ENCODE data around the gene CCDC141.
"Not testable (repeated sequence)": the region's sequence is repeated elsewhere in the genome, so short reads cannot be mapped to it uniquely, and the experiment has no call there.

Gene CCDC141

DNA sequence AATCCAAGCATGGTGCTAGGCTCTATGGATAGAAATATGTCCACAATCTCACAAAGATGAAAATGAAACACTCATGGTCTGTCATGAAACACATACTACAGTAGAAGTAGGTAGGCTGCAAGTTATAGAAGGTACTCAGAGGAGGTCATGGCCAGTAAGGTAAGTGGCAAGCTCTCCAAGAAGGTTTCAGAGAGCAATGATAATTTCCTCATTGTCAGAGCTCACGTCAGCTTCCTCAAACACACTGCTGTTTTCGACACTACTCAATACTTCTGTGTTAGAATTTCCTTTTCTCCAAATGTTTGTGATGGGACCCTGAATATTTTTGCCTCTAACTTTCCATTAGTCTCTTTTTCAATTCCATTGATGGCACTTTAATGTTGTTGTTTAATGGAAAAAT lies 25.5 kb downstream of the CCDC141 start:
- H3K36me3 ChIP-seq (ENCODE audit: insufficient read depth, low read length): no peaks in the 10 kb centered on the region

DNA sequence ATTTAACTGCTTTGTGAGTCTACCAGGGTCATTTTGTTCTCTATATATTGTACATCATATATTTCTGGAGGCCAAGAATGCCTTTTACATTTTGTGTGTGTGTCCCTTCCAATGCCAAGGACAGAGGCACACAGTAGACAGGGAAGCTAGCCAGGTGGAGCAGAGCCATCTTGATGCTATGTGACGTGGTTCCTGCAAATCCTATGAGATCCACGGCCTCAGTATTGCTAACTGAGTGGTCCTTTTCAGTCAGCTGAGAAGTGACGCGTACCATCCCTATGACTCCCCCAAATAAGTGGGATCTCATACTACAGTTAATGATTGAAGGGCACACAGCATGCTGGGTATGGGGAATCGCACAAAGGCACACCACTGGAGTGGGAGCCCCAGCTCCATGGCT lies 27.3 kb downstream of the CCDC141 start:
- H3K4me3 ChIP-seq (ENCODE audit: low read length): no peak overlapping the region
- no peaks in the 10 kb centered on the region for H3K9me3 ChIP-seq (ENCODE audit: low read length)
- H2AFZ ChIP-seq (ENCODE audit: low read depth, low read length): no peak overlapping the region
- H3K27me3 ChIP-seq (ENCODE audit: insufficient read depth, low read length): no peaks in the 10 kb centered on the region
- no peaks in the 10 kb centered on the region for H3K36me3 ChIP-seq (ENCODE audit: insufficient read depth, low read length)
- no peaks in the 10 kb centered on the region for H3K4me1 ChIP-seq (ENCODE audit: insufficient read depth, low read length)

More for the DNA sequence above, 25.5 kb downstream of the CCDC141 start:
- Histone ChIP-seq H2AFZ (ENCODE audit: low read depth, low read length) (no peak overlapping the region), H3K4me1 (ENCODE audit: insufficient read depth, low read length) (no peaks in the 10 kb centered on the region), H3K9me3 (ENCODE audit: low read length) (no peaks in the 10 kb centered on the region), H3K27me3 (ENCODE audit: insufficient read depth, low read length) (no peaks in the 10 kb centered on the region), H3K4me3 (ENCODE audit: low read length) (no peak overlapping the region)

DNA sequence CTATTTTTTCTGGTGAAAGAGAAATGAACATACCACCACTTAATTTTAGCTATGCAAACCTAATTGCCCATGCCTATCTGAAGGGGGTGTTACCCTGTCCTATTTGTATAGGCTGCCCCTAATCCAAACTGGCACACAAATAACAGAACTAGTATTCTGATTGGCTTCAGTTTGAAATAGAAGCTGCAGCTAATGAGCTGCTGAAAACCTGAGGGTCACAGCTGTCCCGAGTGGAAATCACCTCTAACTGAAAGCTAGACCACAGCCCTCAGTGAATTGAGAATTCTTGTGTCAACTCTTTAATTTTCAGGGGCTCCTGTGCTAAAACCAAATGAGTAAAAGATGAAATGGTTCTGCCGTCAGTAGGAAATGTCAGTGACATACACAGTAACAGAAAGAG lies 28.7 kb downstream of the CCDC141 start:
- no peaks in the 10 kb centered on the region for H3K4me1 ChIP-seq (ENCODE audit: insufficient read depth, low read length)
- H2AFZ ChIP-seq (ENCODE audit: low read depth, low read length): no peak overlapping the region
- no peaks in the 10 kb centered on the region for H3K9me3 ChIP-seq (ENCODE audit: low read length)
- H3K4me3 ChIP-seq (ENCODE audit: low read length): no peak overlapping the region
- no peaks in the 10 kb centered on the region for H3K36me3 ChIP-seq (ENCODE audit: insufficient read depth, low read length)
- no peaks in the 10 kb centered on the region for H3K27me3 ChIP-seq (ENCODE audit: insufficient read depth, low read length)

DNA sequence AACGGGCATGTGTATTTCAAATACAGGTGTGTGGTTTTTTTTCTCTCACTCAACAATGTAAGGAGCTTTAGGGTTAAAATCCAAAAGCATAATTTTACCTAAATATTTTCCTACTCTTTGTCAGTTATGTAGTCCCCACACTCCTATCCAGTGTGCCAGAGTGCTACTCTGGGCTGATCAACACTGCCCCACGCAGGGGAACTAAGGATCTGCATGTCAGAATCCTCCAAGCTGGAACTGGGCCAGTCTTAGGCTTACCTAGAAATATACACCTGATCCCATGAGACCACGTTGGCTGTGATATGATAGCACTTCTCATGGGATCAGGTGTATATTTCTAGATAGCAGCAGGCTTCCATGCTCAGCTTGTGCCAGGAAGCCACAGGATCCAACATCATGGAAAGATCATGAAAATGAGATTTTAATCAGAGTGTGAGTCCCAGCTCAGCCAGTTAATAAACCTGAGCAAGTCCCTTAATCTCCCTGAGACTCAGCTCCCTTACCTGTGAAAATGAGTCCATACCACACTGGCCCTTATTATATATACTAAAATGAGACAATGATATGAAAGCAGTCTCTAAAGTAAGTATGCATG lies 29.7 kb downstream of the CCDC141 start:
- H3K36me3 ChIP-seq (ENCODE audit: insufficient read depth, low read length): no peaks in the 10 kb centered on the region
- no peak overlapping the region for H2AFZ ChIP-seq (ENCODE audit: low read depth, low read length)
- H3K4me1 ChIP-seq (ENCODE audit: insufficient read depth, low read length): no peaks in the 10 kb centered on the region
- no peaks in the 10 kb centered on the region for H3K27me3 ChIP-seq (ENCODE audit: insufficient read depth, low read length)
- no peak overlapping the region for H3K4me3 ChIP-seq (ENCODE audit: low read length)
- H3K9me3 ChIP-seq (ENCODE audit: low read length): no peaks in the 10 kb centered on the region

DNA sequence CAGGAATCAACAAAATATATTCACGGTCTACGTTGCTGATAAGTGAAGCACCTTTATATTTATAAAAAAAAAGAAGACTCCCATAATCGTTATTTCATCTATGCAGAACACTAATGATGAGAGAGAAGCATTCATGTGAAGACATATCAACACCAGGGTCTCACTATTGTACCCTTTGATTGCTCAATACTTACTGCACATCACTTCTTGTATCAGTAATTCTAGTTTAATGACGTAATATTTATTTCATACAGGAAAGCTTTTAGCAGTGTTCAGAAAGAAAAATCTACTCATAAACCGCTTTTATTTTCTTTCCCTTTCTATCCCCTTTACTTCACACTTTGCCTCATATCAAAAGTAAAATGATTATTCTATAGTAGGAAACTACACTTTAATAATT lies 30.7 kb downstream of the CCDC141 start:
- no peaks in the 10 kb centered on the region for H3K9me3 ChIP-seq (ENCODE audit: low read length)
- H3K4me3 ChIP-seq (ENCODE audit: low read length): no peak overlapping the region
- no peak overlapping the region for H2AFZ ChIP-seq (ENCODE audit: low read depth, low read length)
- no peaks in the 10 kb centered on the region for H3K36me3 ChIP-seq (ENCODE audit: insufficient read depth, low read length)
- no peaks in the 10 kb centered on the region for H3K4me1 ChIP-seq (ENCODE audit: insufficient read depth, low read length)
- no peaks in the 10 kb centered on the region for H3K27me3 ChIP-seq (ENCODE audit: insufficient read depth, low read length)

DNA sequence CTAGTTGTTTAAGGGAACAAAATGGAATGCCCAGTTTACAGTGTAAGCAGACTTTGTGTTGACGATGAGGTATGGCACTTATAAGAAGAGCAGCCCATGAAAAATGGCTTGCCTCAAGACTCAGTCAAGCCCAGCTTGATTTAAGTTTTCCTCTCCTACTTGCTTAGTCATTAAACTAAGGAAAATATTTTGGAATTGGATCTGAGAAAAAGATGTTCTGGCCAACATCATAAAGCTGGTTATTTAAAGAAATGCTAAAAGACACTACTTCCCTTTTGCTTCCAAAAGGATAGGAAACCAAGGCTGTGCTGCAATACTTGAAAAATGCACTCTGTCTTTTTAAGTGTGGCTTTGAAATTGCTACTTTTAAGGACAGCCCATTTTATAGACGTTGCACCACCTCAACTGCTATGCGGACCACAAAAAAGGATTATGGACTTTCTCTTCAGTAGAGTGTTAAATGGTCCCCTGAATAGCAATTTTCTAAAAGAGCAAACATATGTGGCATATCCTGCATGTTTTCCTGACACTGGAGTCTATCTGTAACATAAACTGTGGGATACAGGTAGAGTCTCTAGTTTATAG lies 32.1 kb downstream of the CCDC141 start:
- H2AFZ ChIP-seq (ENCODE audit: low read depth, low read length): no peak overlapping the region
- no peaks in the 10 kb centered on the region for H3K36me3 ChIP-seq (ENCODE audit: insufficient read depth, low read length)
- no peaks in the 10 kb centered on the region for H3K27me3 ChIP-seq (ENCODE audit: insufficient read depth, low read length)
- H3K9me3 ChIP-seq (ENCODE audit: low read length): no peaks in the 10 kb centered on the region
- no peaks in the 10 kb centered on the region for H3K4me1 ChIP-seq (ENCODE audit: insufficient read depth, low read length)
- no peak overlapping the region for H3K4me3 ChIP-seq (ENCODE audit: low read length)

DNA sequence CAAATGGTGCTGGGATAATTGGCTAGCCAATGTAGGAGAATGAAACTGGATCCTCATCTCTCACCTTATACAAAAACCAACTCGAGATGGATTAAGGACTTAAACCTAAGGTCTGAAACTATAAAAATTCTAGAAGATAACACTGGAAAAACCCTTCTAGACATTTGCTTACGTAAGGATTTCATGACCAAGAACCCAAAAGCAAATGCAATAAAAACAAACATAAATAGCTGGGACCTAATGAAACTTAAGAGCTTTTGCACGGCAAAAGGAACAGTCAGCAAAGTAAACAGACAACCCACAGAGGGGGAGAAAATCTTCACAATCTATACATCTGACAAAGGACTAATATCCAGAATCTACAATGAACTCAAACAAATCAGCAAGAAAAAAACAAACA lies 35.7 kb downstream of the CCDC141 start:
- H3K4me3 ChIP-seq (ENCODE audit: low read length); H3K27me3 ChIP-seq (ENCODE audit: insufficient read depth, low read length); H3K9me3 ChIP-seq (ENCODE audit: low read length); H3K4me1 ChIP-seq (ENCODE audit: insufficient read depth, low read length); H3K36me3 ChIP-seq (ENCODE audit: insufficient read depth, low read length); H2AFZ ChIP-seq (ENCODE audit: low read depth, low read length): not testable (repeated sequence)

DNA sequence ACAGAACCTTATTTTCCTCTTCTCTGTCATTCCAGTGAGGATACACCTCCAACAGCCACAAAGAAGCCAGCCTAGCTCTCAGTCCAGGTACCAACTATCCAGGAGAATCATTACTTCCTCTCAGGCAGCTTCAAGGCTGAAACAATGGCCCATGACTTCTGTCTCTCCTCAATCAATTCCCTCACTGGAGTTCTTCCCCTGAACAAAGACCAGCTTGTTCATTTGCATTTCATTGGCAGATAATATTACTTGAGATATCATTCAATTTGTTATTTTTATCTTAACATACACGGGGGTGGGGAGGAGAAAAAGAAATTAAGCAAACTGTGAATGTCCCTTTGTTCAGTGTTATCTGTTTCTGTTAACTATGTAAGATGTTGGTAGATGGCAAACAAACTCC lies 44.0 kb downstream of the CCDC141 start:
- Histone ChIP-seq H2AFZ (ENCODE audit: low read depth, low read length) (no peak overlapping the region), H3K4me3 (ENCODE audit: low read length) (no peak overlapping the region), H3K9me3 (ENCODE audit: low read length) (no peaks in the 10 kb centered on the region)

DNA sequence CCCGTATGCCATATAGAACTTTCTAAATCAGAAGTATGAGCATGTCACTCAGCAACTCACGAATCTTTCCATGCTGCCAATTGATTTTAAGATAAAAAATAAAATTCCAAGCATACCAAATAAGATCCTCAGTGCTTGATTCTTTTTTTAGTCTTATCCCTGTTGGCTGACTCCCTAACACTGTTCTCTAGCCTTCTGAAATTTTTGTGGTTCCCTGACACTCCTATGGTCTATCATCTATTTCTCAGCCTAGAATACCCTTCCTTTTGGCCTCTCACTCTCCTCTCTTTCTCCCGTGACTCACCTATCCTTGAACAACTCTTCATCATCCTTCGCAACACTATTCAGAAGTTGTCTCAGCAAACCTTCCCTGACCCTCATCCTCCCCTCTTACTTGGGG lies 50.5 kb downstream of the CCDC141 start:
- H2AFZ ChIP-seq (ENCODE audit: low read depth, low read length): no peak overlapping the region
- H3K27me3 ChIP-seq (ENCODE audit: insufficient read depth, low read length): no peaks in the 10 kb centered on the region
- no peak overlapping the region for H3K4me3 ChIP-seq (ENCODE audit: low read length)
- H3K4me1 ChIP-seq (ENCODE audit: insufficient read depth, low read length): no peaks in the 10 kb centered on the region
- H3K9me3 ChIP-seq (ENCODE audit: low read length): no peaks in the 10 kb centered on the region
- H3K36me3 ChIP-seq (ENCODE audit: insufficient read depth, low read length): no peaks in the 10 kb centered on the region

More for the DNA sequence above, 44.0 kb downstream of the CCDC141 start:
- H3K27me3 ChIP-seq (ENCODE audit: insufficient read depth, low read length): no peaks in the 10 kb centered on the region
- H3K36me3 ChIP-seq (ENCODE audit: insufficient read depth, low read length): no peaks in the 10 kb centered on the region
- no peaks in the 10 kb centered on the region for H3K4me1 ChIP-seq (ENCODE audit: insufficient read depth, low read length)

DNA sequence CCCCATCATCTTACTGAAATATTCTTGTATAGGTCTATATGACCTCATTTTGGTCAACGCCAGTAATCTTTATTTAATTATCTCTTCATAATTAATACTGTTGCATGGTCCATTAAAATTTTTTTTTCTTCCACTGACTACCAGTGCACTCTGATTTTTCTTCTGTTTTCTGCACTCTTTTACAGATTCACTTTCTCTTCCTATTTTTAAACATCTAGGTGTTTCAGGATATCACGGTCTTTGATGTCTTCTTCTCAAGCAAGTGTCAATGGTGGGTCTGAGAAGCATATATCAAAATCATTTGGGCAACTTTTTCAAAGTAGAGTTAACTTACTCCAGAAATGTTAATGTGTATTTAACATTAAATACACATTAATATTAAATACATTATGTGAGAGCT lies 51.4 kb downstream of the CCDC141 start:
- Histone ChIP-seq H3K9me3 (ENCODE audit: low read length) (no peaks in the 10 kb centered on the region), H3K4me1 (ENCODE audit: insufficient read depth, low read length) (no peaks in the 10 kb centered on the region), H3K27me3 (ENCODE audit: insufficient read depth, low read length) (no peaks in the 10 kb centered on the region), H3K36me3 (ENCODE audit: insufficient read depth, low read length) (no peaks in the 10 kb centered on the region), H3K4me3 (ENCODE audit: low read length) (no peak overlapping the region), H2AFZ (ENCODE audit: low read depth, low read length) (no peak overlapping the region)

DNA sequence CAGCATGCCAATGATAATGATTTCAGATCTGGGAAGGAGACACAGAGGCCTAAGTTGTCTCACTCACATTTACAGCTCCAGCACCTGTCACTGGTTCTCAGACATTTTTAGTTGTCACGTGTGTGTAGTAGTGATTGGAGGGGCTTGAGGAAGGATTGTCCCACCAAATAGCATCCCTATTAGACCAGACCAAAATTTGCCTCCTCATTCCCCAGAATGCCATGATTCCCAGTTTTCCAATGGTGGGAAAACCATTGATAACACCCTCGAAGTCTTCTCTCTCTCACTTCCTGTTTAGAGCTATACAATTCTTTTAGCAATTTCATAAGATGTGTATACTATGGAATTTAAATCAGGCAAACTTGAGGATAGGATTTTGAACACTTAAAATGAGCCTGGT lies 52.5 kb downstream of the CCDC141 start:
- Histone ChIP-seq H3K9me3 (ENCODE audit: low read length) (no peaks in the 10 kb centered on the region), H2AFZ (ENCODE audit: low read depth, low read length) (no peak overlapping the region), H3K4me3 (ENCODE audit: low read length) (no peak overlapping the region), H3K27me3 (ENCODE audit: insufficient read depth, low read length) (no peaks in the 10 kb centered on the region), H3K36me3 (ENCODE audit: insufficient read depth, low read length) (no peaks in the 10 kb centered on the region), H3K4me1 (ENCODE audit: insufficient read depth, low read length) (no peaks in the 10 kb centered on the region)

DNA sequence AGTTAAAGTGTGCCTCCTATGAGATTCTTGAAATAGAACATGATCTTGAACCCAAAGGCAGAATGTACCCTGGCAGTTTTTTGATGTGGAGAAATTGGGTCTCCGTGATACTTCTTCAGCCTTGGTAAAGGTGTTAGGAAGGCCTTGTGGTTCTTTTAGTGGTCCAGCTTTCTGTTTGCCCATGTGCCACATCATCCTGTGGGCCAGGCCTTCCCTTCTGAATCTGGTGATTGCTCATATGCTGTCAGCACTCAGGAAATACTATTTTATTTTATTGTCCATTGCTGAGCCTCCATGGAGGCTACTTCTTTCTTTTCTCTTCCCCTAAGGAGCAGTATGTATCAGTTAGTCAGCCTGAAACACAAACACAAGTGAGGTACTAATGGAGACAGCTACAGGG lies 52.9 kb downstream of the CCDC141 start:
- Histone ChIP-seq H2AFZ (ENCODE audit: low read depth, low read length) (no peak overlapping the region), H3K4me3 (ENCODE audit: low read length) (no peak overlapping the region), H3K4me1 (ENCODE audit: insufficient read depth, low read length) (no peaks in the 10 kb centered on the region), H3K27me3 (ENCODE audit: insufficient read depth, low read length) (no peaks in the 10 kb centered on the region), H3K9me3 (ENCODE audit: low read length) (no peaks in the 10 kb centered on the region), H3K36me3 (ENCODE audit: insufficient read depth, low read length) (no peaks in the 10 kb centered on the region)

DNA sequence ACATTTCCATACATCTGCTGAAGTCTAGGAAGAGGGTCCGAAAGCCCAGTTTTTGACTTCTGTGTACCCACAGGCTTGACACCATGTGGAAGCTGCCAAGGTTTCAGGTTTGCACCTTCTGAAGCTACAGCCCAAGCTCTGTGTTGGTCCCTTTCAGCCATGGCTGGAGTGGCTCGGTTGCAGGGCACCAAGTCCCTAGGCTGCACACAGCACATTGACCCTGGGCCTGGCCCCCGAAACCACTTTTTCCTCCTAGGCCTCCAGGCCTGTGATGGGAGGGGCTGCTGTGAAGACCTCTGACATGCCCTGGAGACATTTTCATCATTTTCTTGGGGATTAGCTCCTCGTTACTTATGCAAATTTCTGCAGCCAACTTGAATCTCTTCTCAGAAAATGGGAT lies 55.7 kb downstream of the CCDC141 start:
- no peak overlapping the region for H2AFZ ChIP-seq (ENCODE audit: low read depth, low read length)
- H3K4me1 ChIP-seq (ENCODE audit: insufficient read depth, low read length): no peaks in the 10 kb centered on the region
- no peaks in the 10 kb centered on the region for H3K27me3 ChIP-seq (ENCODE audit: insufficient read depth, low read length)
- H3K36me3 ChIP-seq (ENCODE audit: insufficient read depth, low read length): no peaks in the 10 kb centered on the region
- no peaks in the 10 kb centered on the region for H3K9me3 ChIP-seq (ENCODE audit: low read length)
- H3K4me3 ChIP-seq (ENCODE audit: low read length): no peak overlapping the region

DNA sequence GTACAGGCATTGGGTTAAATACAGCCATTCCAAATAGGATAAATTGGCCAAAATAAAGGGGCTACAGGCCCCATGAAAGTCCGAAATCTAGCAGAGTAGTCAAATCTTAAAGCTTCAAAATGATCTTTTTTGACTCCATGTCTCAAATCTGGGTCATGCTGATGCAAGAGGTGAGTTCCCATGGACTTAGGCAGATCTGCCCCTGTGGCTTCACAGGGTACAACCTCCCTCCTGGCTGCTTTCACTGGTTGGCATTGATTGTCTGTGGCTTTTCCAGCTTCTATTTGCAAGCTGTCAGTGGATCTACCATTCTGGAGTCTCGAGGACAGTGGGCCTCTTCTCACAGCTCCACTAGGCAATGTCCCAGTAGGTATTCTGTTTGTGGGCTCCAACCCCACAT lies 56.1 kb downstream of the CCDC141 start:
- Histone ChIP-seq H3K4me3 (ENCODE audit: low read length) (no peak overlapping the region), H3K9me3 (ENCODE audit: low read length) (no peaks in the 10 kb centered on the region), H3K27me3 (ENCODE audit: insufficient read depth, low read length) (no peaks in the 10 kb centered on the region), H2AFZ (ENCODE audit: low read depth, low read length) (no peak overlapping the region), H3K36me3 (ENCODE audit: insufficient read depth, low read length) (no peaks in the 10 kb centered on the region), H3K4me1 (ENCODE audit: insufficient read depth, low read length) (no peaks in the 10 kb centered on the region)
